ENCODE results near the gene IFITM2.
"Not testable (repeated sequence)": the region's sequence is repeated elsewhere in the genome, so short reads cannot be mapped to it uniquely, and the experiment has no call there.

IFITM2 gene

GRCh38 chr11:281486-282161, 26.0 kb upstream of the IFITM2 start:
- no peak for DNase-seq (ENCODE audit: low read depth in 2 of 2, low spot score in 1 of 2)

DNA sequence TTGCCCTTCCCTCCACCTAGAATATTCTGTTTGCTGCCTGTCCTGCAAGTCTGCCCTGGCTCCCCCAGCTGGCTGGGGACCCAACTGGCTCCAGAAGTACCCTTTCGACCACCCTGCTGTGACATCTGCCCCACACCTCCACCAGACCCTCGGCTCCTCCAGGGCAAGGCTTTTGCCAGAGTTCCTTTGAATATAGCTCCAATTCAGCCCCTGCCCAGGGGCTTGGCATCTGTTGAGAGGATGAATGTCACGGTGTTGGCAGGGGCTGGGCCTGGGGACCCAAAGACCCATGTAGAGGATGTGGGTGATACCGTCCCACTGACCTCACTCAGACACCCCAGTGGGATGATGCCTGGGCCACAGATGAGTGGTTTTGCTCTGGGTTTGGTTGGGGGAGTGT, 25.4 kb upstream of the IFITM2 start:
- DNase-seq (ENCODE audit: low read depth in 2 of 2, low spot score in 1 of 2): no peak

DNA sequence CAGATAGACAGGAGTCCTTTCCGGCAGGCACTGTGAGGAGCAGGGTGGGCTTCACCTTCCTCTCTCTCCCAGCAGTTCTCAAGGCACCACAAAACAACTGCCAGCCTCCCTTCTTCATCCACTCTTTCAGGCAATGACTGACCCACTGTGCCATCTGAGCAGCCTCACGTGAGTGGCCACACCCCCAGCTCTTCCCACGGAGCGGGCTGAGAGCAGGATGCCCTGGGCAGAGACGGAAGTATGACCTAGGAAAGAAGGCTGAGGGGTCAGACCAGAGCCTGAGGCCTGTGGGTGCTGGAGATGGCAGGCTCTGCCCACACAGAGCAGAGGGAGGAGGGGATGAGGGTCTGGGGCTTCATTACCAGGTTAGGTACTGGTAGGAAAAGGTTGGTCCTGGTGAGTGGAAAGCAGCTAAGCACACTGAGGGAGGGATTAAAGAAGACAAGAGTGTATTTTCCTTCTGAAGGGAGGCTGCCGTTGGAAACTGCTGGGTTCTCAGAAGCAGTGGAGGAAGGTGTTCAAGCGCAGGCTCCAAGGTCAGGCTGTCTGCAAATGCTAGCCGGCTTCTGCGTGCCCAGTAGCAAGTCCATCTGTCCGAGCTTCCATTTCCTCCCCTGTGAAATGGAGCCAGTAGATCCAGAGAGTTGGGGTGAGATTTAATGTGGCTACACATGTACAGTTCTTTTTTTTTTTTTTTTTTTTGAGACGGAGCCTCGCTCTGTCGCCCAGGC, 24.8 kb upstream of the IFITM2 start:
- DNase-seq (ENCODE audit: low read depth in 2 of 2, low spot score in 1 of 2): no peak

DNA sequence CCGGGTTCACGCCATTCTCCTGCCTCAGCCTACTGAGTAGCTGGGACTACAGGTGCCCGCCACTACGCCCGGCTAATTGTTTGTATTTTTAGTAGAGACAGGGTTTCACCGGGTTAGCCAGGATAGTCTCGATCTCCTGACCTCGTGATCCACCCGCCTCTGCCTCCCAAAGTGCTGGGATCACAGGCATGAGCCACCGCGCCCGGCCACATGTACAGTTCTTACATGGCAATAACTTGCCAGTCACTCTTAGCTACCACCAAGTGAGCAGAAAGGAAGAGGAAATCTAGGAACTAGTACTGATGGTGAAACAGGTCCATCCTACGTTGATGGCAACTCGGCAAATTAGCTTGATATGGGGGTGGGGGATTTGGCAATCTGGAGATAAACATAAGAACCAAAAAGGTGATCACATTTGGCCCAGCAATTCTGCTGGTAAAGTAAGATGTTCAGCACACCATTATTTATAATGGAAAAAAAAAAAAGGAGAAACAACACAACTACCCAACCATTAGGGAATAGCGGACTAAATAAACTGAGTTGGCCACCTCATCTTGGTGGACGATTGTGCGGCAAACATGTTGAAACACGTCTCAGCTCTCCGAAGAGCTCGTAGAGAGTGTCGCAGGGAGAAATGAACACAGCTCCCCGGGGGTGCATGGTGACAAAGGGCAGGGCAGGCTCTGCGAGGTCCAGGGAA, 24.1 kb upstream of the IFITM2 start:
- no peak for DNase-seq (ENCODE audit: low read depth in 2 of 2, low spot score in 1 of 2)

- no peak for DNase-seq (ENCODE audit: low read depth in 2 of 2, low spot score in 1 of 2)
These were observed 23.3 kb upstream of the IFITM2 start for GRCh38 chr11:284105-285020.

DNA sequence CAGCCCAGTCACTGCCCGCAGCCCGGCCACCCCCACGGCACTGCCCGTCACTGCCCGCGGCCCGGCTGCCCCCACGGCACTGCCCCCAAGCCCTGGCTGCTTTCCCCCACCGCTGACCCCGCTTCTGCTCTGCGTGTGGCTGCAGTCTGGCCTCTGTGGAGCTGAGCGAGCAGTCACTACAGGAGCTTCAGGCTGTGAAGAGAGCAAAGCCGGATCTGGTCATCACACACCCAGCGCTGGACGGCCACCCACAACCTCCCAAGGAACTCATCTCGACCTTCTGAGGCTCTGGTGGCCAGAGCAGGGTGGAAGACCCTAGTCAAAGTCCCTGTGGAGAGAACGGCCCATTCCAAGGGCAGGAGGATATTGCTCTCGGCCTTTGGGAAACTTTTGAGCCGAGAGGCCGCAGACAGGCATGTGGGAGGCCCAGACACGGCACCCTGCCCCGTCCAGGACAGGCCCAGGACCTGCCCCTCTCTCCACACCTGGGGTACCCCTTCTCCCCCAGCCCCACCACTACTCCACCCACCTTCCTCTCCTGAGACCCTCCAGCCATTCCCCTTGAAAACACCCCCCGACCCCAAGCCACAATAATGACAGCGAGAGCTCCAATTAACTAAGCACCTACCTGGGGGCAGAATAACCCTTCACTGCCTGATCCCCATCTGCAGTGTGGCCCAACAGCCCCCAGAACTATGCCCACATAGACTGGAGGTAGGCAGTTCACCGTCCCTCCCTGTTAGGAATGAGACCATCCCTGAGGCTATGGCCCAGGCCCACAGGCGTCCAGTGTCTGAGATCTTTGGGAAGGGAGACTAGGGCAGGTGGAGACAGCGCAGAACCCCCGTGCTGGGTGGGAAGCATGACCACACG, 22.4 kb upstream of the IFITM2 start:
- no peak for DNase-seq (ENCODE audit: low read depth in 2 of 2, low spot score in 1 of 2)

GRCh38 chr11:285894-286220, 21.8 kb upstream of the IFITM2 start:
- no peak for DNase-seq (ENCODE audit: low read depth in 2 of 2, low spot score in 1 of 2)

- not testable (repeated sequence) for DNase-seq (ENCODE audit: low read depth in 2 of 2, low spot score in 1 of 2)
These were observed 20.4 kb upstream of the IFITM2 start for GRCh38 chr11:286977-287820.

DNA sequence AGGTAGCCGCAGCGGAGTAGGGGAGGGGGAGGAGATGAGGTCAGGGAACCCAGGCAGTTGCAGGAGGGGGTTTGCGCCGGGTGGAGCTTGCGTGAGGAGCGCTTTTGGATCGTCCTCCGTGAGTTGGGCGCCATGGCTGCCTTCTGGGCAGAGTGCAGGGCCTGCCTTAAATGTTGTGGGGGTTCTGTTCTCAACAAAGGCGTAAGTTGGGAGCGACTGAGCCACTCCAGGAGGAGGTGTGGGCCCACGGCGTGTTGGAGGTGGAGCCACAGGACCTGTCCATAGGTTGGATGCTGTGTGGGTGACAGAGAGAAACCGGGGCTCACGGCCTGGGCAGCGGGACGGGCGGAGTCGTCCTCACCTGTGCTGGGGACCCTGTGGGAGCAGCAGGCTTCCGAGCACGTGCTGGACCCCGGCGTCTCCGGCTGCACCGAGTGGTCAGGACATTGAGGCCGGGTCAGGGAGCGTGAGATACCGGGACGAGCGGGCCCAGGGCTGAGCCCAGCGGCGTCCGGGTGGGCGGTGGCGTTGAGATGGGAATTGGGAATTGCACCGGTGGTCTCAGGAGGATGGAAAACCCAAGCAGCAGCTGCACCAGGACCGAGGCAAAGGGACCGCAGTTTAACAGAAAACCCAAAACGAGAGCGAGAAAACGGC, 19.7 kb upstream of the IFITM2 start:
- DNase-seq (ENCODE audit: low read depth in 2 of 2, low spot score in 1 of 2): no peak

DNA sequence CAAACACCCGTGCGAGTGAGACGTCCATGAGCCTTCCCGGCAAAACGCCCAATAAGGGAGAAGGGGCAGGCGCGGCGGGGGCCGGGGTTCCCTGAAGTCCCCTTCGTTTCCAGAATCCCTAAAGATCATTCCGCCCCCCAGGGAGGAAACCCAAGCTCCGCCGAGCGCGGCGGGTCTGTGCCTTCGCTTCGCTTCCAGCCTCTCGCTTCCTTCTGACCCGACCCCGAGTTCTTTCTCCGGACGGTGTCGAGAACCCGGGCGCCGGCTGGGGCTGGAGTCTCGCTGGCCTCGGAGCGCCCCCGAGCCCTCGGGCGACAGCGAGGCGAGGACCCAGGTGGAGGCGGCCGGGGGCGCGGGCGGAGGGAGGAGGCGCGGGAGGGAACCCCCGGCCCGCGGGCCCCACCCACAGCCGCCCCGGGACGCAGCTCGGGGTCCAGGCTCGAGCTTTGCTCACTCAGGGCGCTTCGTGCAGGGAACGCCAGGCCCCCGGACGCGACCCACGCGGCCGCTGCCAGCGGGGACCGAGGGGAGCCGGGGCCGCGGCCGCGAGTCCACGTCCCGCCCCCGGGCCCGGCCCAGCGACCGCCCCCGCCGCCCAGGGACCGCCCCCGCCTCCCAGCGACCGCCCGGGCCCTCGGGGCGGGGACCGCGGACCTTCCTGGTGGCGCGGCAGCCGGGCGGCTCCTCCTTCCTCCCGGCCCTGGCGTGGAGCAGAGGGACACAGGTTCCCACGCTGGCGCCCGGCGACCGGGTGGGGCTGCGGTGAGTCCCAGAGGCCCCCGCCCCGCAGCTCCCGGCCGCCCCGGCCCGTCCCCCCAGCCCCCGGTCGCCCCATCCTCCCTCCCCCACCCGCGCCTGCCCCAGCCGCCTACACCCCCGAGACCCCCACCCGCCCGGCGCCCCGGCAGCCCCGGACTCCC, 18.9 kb upstream of the IFITM2 start, which contains the start of gene PGGHG:
Gene PGGHG, plus strand, starts transcription at position 649 of the 920 bp plus-strand sequence. CDS start 691 bp downstream, outside the sequence.
- no peak for DNase-seq (ENCODE audit: low read depth in 2 of 2, low spot score in 1 of 2)

- DNase-seq (ENCODE audit: low read depth in 2 of 2, low spot score in 1 of 2): no peak
These were observed 18.3 kb upstream of the IFITM2 start for GRCh38 chr11:289398-289711.

DNA sequence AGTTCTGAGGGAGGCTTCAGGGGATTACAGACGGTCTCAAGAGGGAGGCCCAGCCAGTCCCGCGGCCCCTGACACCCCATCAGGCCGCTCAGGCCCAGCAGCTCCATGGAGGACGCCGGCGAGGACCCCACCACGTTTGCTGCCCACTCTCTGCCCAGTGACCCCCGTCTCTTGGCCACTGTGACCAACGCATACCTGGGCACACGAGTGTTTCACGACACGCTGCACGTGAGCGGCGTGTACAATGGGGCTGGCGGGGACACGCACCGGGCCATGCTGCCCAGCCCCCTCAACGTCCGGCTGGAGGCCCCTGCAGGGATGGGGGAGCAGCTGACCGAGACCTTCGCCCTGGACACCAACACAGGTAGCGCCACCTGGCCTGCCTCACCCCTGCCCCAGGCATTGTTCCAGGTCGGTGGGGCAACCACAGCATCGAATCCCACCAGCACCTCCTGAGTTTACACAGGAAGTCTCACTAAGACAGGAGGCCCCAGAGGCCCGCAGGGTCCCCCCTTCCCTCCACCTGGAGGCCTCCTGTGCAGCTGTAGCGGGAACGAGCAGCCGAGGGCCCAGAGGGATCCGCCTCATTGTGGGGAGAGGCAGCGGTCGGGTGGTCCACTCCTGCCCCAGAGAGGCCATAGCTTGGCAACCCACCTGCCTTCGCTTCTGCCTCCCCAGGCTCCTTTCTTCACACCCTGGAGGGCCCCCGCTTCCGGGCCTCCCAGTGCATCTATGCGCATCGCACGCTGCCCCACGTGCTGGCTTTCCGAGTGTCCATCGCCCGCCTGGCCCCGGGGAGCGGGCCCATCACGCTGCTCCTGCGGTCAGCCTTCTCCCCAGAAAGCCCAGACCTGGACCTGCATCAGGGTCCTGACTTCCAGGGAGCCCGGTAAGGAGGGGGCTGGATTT, 17.6 kb upstream of the IFITM2 start:
- no peak for DNase-seq (ENCODE audit: low read depth in 2 of 2, low spot score in 1 of 2)

- DNase-seq (ENCODE audit: low read depth in 2 of 2, low spot score in 1 of 2): no peak
These were observed 16.9 kb upstream of the IFITM2 start for GRCh38 chr11:290621-291231.

DNA sequence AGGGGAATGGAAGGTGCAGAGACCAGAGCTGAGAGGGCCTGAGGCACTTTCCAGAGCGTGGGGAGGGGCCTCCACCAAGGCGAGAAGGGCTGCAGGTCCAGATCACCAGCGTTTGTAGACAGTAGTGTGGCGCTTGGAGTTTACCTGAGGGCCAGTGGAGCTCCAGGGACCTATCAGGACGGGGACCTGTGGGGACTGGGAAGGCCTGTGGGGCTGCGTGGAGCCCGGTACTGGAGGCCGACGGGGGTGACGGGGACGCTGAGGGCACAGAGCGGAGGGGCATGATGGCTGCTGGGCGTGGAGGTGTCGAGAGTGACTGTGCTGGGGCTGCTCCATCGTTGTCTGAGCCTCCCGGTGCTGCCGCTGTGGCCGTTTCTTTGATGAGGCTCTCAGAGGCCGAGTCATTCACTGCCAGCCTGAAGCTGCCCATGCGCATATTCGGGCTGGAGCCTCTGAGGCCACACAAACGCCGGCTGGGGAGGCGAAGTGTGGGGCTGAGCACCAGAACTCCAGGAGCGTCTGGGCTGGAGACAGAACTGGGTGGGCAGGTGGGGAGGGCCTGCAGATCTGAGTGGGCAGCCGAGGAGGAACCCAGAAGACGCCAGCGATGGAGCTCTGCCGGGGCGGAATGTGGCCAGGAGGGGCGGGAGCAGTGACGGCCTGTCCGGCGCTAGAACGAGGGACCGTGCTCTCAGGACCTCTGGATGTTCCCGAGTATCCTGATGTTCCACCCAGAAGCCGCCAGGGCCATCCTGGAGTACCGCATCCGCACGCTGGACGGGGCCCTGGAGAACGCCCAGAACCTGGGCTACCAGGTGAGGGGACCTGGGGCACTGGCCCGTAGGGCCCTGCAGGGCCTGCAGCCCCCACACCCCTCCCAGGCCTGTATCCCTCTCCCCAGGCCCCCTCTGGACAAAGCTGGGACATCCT, 16.1 kb upstream of the IFITM2 start:
- no peak for DNase-seq (ENCODE audit: low read depth in 2 of 2, low spot score in 1 of 2)
